SK-N-SH treated with all-trans-retinoic acid at 6 μM for 48 hours (cell line): ENCODE data around the gene CEPT1.

Experiments
- ATAC-seq: fragments of 200-7000 bp; cut with Tn5 transposase; 3 replicates; pipeline ENCODE4 v1.9.1; 2020; ENCODE audit warnings: mild to moderate bottlenecking, moderate library complexity
- ARNTL ChIP-seq: fragments of 450-650 bp; formaldehyde crosslinking; IDR thresholded peaks from 2 replicates; pipeline ENCODE4 v1.5.0; 2020; ENCODE audit warnings: low read depth, mild to moderate bottlenecking, moderate library complexity, borderline replicate concordance
- BACH2 ChIP-seq: fragments of 250-450 bp; sonication (Bioruptor Pico); IDR thresholded peaks from 2 replicates; pipeline ENCODE4 v1.9.0; 2021; ENCODE audit warnings: mild to moderate bottlenecking, borderline replicate concordance
- CSDC2 ChIP-seq: fragments of 250-450 bp; sonication (Bioruptor Pico); IDR thresholded peaks from 2 replicates; pipeline ENCODE4 v1.5.0; 2020; ENCODE audit warnings: mild to moderate bottlenecking, moderate library complexity
- ESRRG ChIP-seq: fragments of 250-450 bp; sonication (Bioruptor Pico); IDR thresholded peaks from 2 replicates; pipeline ENCODE4 v1.6.1; 2021; ENCODE audit warnings: mild to moderate bottlenecking
- GLIS3 ChIP-seq: fragments of 250-450 bp; sonication (Bioruptor Pico); IDR thresholded peaks from 2 replicates; pipeline ENCODE4 v1.5.0; 2020; ENCODE audit warnings: mild to moderate bottlenecking, moderate library complexity
- ISL1 ChIP-seq: fragments of 250-450 bp; sonication (Bioruptor Pico); IDR thresholded peaks from 2 replicates; pipeline ENCODE4 v2.1.2; 2022; ENCODE audit warnings: mild to moderate bottlenecking, moderate library complexity
- OSR1 ChIP-seq: fragments of 250-450 bp; sonication (Bioruptor Pico); IDR thresholded peaks from 2 replicates; pipeline ENCODE4 v1.8.0; 2022; ENCODE audit warnings: moderate library complexity, mild to moderate bottlenecking, inconsistent platforms
- POU6F1 ChIP-seq: fragments of 250-450 bp; sonication (Bioruptor Pico); IDR thresholded peaks from 2 replicates; pipeline ENCODE4 v1.8.0; 2021; ENCODE audit warnings: low read depth, mild to moderate bottlenecking, moderate library complexity, borderline replicate concordance
- PPARA ChIP-seq: fragments of 250-450 bp; sonication (Bioruptor Pico); IDR thresholded peaks from 2 replicates; pipeline ENCODE4 v1.5.0; 2020; ENCODE audit warnings: mild to moderate bottlenecking, borderline replicate concordance
- RARB ChIP-seq: fragments of 250-450 bp; sonication (Bioruptor Pico); IDR thresholded peaks from 2 replicates; pipeline ENCODE4 v1.8.0; 2021; ENCODE audit warnings: mild to moderate bottlenecking, moderate library complexity
- SNAI2 ChIP-seq: fragments of 250-450 bp; sonication (Bioruptor Pico); IDR thresholded peaks from 2 replicates; pipeline ENCODE4 v1.5.0; 2020; ENCODE audit warnings: mild to moderate bottlenecking, moderate library complexity
- TCF4 ChIP-seq: fragments of 250-450 bp; sonication (Bioruptor Pico); IDR thresholded peaks from 2 replicates; pipeline ENCODE4 v1.8.0; 2021; ENCODE audit warnings: mild to moderate bottlenecking, moderate library complexity, borderline replicate concordance
- TOX ChIP-seq: fragments of 250-450 bp; sonication (Bioruptor Pico); IDR thresholded peaks from 2 replicates; pipeline ENCODE4 v1.8.0; 2021; ENCODE audit warnings: mild to moderate bottlenecking, moderate library complexity, borderline replicate concordance
- TSHZ2 ChIP-seq: fragments of 250-450 bp; sonication (Bioruptor Pico); IDR thresholded peaks from 2 replicates; pipeline ENCODE4 v1.5.0; 2020; ENCODE audit warnings: mild to moderate bottlenecking, moderate library complexity
- ZC3H10 ChIP-seq: fragments of 250-450 bp; sonication (Bioruptor Pico); IDR thresholded peaks from 2 replicates; pipeline ENCODE4 v1.5.1; 2021; ENCODE audit warnings: mild to moderate bottlenecking, moderate library complexity
- ZFP3 ChIP-seq: fragments of 250-450 bp; sonication (Bioruptor Pico); IDR thresholded peaks from 2 replicates; pipeline ENCODE4 v1.5.0; 2020; ENCODE audit warnings: mild to moderate bottlenecking, moderate library complexity
- ZFP30 ChIP-seq: fragments of 450-650 bp; formaldehyde crosslinking; IDR thresholded peaks from 2 replicates; pipeline ENCODE4 v1.5.0; 2022; ENCODE audit warnings: mild to moderate bottlenecking, moderate library complexity
- ZNF565 ChIP-seq: fragments of 450-650 bp; formaldehyde crosslinking; conservative IDR thresholded peaks from 2 replicates; pipeline ENCODE4 v1.5.0; 2020; ENCODE audit warnings: low read depth, mild to moderate bottlenecking, moderate library complexity
- ZNF70 ChIP-seq: fragments of 450-650 bp; formaldehyde crosslinking; IDR thresholded peaks from 2 replicates; pipeline ENCODE4 v1.5.0; 2020; ENCODE audit warnings: mild to moderate bottlenecking, moderate library complexity
- ZNF8 ChIP-seq: fragments of 450-650 bp; formaldehyde crosslinking; IDR thresholded peaks from 2 replicates; pipeline ENCODE4 v1.5.0; 2020; ENCODE audit warnings: mild to moderate bottlenecking, moderate library complexity
- TF ChIP-seq, protein P1 (sequence below): fragments of 250-450 bp; sonication (Bioruptor Pico); IDR thresholded peaks from 2 replicates; pipeline ENCODE4 v1.5.1; 2021; ENCODE audit warnings: mild to moderate bottlenecking, moderate library complexity
- TF ChIP-seq, protein P2 (sequence below): fragments of 250-450 bp; sonication (Bioruptor Pico); IDR thresholded peaks from 2 replicates; pipeline ENCODE4 v1.8.0; 2020; ENCODE audit warnings: mild to moderate bottlenecking, moderate library complexity, borderline replicate concordance

Gene CEPT1

GRCh38 chr1:111212634-111213335 lies 72.8 kb downstream of the CEPT1 start:
- TF ChIP-seq RARB (CRISPR knock-in tag) (no peak), ZNF8 (CRISPR knock-in tag) (no peak), ZC3H10 (CRISPR knock-in tag) (no peak), ISL1 (no peak), ZFP3 (CRISPR knock-in tag) (no peak), ZFP30 (CRISPR knock-in tag) (no peak), ARNTL (no peak), ESRRG (CRISPR knock-in tag) (no peak), TSHZ2 (no peak), POU6F1 (no peak), CSDC2 (CRISPR knock-in tag) (no peak), PPARA (CRISPR knock-in tag) (no peak)
- TF ChIP-seq, protein P1, sequence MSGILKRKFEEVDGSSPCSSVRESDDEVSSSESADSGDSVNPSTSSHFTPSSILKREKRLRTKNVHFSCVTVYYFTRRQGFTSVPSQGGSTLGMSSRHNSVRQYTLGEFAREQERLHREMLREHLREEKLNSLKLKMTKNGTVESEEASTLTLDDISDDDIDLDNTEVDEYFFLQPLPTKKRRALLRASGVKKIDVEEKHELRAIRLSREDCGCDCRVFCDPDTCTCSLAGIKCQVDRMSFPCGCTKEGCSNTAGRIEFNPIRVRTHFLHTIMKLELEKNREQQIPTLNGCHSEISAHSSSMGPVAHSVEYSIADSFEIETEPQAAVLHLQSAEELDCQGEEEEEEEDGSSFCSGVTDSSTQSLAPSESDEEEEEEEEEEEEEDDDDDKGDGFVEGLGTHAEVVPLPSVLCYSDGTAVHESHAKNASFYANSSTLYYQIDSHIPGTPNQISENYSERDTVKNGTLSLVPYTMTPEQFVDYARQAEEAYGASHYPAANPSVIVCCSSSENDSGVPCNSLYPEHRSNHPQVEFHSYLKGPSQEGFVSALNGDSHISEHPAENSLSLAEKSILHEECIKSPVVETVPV (CRISPR knock-in tag): no peak
- TF ChIP-seq, protein P2, sequence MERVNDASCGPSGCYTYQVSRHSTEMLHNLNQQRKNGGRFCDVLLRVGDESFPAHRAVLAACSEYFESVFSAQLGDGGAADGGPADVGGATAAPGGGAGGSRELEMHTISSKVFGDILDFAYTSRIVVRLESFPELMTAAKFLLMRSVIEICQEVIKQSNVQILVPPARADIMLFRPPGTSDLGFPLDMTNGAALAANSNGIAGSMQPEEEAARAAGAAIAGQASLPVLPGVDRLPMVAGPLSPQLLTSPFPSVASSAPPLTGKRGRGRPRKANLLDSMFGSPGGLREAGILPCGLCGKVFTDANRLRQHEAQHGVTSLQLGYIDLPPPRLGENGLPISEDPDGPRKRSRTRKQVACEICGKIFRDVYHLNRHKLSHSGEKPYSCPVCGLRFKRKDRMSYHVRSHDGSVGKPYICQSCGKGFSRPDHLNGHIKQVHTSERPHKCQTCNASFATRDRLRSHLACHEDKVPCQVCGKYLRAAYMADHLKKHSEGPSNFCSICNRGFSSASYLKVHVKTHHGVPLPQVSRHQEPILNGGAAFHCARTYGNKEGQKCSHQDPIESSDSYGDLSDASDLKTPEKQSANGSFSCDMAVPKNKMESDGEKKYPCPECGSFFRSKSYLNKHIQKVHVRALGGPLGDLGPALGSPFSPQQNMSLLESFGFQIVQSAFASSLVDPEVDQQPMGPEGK: no peak
- TF ChIP-seq, all 23 proteins: peak for 0
- ATAC-seq: no peak

GRCh38 chr1:111213412-111213811 lies 73.4 kb downstream of the CEPT1 start:
- no peak for TF ChIP-seq GLIS3 (CRISPR knock-in tag)
- no peak for TF ChIP-seq ARNTL
- TF ChIP-seq SNAI2: no peak
- no peak for TF ChIP-seq BACH2 (CRISPR knock-in tag)
- no peak for TF ChIP-seq POU6F1
- TF ChIP-seq RARB (CRISPR knock-in tag): no peak
- ATAC-seq: no peak

- no peak for TF ChIP-seq TOX
- TF ChIP-seq ISL1: 0 out of 2 replicates have a peak, but pooled peaks have one; percentile 6
- TF ChIP-seq OSR1 (CRISPR knock-in tag): no peak
- ATAC-seq: no peak
Measured at GRCh38 chr1:111214074-111214801, 74.2 kb downstream of the CEPT1 start.

DNA sequence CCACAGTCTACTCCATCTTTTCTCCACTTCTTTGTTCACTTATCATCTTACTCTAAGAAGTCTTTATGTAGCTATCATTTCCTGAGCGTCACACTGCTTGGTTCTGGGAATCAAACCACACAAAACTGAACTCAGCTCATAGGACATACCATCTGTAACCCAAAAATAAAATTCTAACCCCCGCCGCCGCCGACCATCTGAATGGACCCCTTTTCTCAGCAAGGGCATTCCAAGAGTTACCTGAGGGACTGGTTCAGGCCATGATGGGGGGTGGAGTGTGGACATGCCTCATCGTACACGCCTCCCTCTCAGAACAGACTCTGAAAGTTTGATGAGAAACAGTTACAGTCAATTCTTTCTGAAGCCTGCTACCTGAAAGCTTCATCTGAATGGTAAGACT lies 74.9 kb downstream of the CEPT1 start:
- no peak for ATAC-seq
- TF ChIP-seq ESRRG (CRISPR knock-in tag): no peak
- no peak for TF ChIP-seq ZNF8 (CRISPR knock-in tag)
- TF ChIP-seq TCF4: no peak
- no peak for TF ChIP-seq ZNF70 (CRISPR knock-in tag)
- TF ChIP-seq SNAI2: no peak
- TF ChIP-seq ISL1: no peak
- TF ChIP-seq OSR1 (CRISPR knock-in tag): no peak
- TF ChIP-seq ZNF565: no peak
- TF ChIP-seq, protein P1 (CRISPR knock-in tag): no peak
- TF ChIP-seq, protein P2: no peak
